Vagina (tissue), 2 donors: Measurements from ENCODE around the gene TMEM14A.

ENCODE experiments used
- CTCF ChIP-seq, 3 experiments: fragments of 450-650 bp in 2 of 3; fragments of 200-600 bp in 1 of 3; sonication (generic) in 1 of 3; IDR thresholded peaks; one replicate each; pipeline ENCODE4 v1.5.1; 2017 to 2019; ENCODE audit warnings: antibody characterized with exemption in 3 of 3, mild to moderate bottlenecking in 2 of 3, moderate library complexity in 2 of 3
- POLR2A ChIP-seq, 2 donors: fragments of 450-650 bp; IDR thresholded peaks; one replicate each; pipeline ENCODE4 v1.6.1; 2017; ENCODE audit warnings: antibody characterized with exemption in 2 of 2, mild to moderate bottlenecking in 2 of 2, moderate library complexity in 2 of 2
- POLR2AphosphoS5 ChIP-seq, 2 donors: sonication (generic); formaldehyde crosslinking; IDR thresholded peaks; one replicate each; pipeline ENCODE4 v1.9.0; 2017; ENCODE audit warnings: antibody characterized with exemption in 2 of 2, mild to moderate bottlenecking in 2 of 2, low read depth in 1 of 2; ENCODE audit not compliant: insufficient read depth in 1 of 2

- TF ChIP-seq CTCF (IDR thresholded peaks at IDR 0.05) (no peak), POLR2A (IDR thresholded peaks at IDR 0.05) (peak in 1 of 2 donors; percentile 66), POLR2AphosphoS5 (IDR thresholded peaks at IDR 0.05; ENCODE audit: insufficient read depth in 1 of 2, low read depth in 1 of 2) (peak in 1 of 2 donors; percentile 90)
Observed at GRCh38 chr6:52664186-52664990, 6.5 kb upstream of the TMEM14A start.
